Breast epithelium (tissue), 4 donors: ENCODE results near the gene COX5B. TPM values are rescaled to one million over a fixed set of nuclear protein-coding genes. Genes with fewer than 3 reads are reported as not detected.

Source experiments
- DNase-seq, 2 donors: peaks; one replicate each; pipeline ENCODE4 v3.0.0-alpha.2; 2019; ENCODE audit warnings: low spot score in 2 of 2
- H3K27ac ChIP-seq, 2 donors: fragments of 200-600 bp; sonication (generic) in 1 of 2; one replicate each; pipeline ENCODE4 v1.5.1; 2016 to 2019; ENCODE audit warnings: mild to moderate bottlenecking in 1 of 2
- H3K27me3 ChIP-seq, 2 donors: fragments of 200-600 bp; sonication (generic) in 1 of 2; one replicate each; pipeline versions ENCODE4 v1.5.1 to v1.6.0; 2017 to 2019; ENCODE audit warnings: control low read depth in 1 of 2, mild to moderate bottlenecking in 1 of 2
- H3K36me3 ChIP-seq: fragments of 200-600 bp; one replicate; pipeline ENCODE4 v1.5.1; 2019
- H3K4me1 ChIP-seq, 2 donors: fragments of 200-600 bp; sonication (generic); one replicate each; pipeline ENCODE4 v1.5.1; 2016 to 2019; ENCODE audit warnings: control low read depth in 1 of 2
- H3K4me3 ChIP-seq, 3 donors: fragments of 200-600 bp; sonication (generic); 1 replicate in 2 of 3; 2 replicates in 1 of 3; pipeline ENCODE4 v1.5.1; 2016 to 2019; ENCODE audit warnings: mild to moderate bottlenecking in 3 of 3, moderate library complexity in 2 of 3
- H3K9me3 ChIP-seq, 2 donors: fragments of 200-600 bp; sonication (generic) in 1 of 2; one replicate each; pipeline ENCODE4 v1.5.1; 2016 to 2019; ENCODE audit warnings: control low read depth in 1 of 2
- CTCF ChIP-seq, 3 donors: fragments of 450-650 bp; IDR thresholded peaks; one replicate each; pipeline ENCODE4 v1.5.1; 2016 to 2017; ENCODE audit warnings: antibody characterized with exemption in 3 of 3, mild to moderate bottlenecking in 3 of 3, moderate library complexity in 3 of 3
- POLR2A ChIP-seq: fragments of 450-650 bp; IDR thresholded peaks from one replicate; pipeline ENCODE4 v1.6.1; 2016; ENCODE audit warnings: antibody characterized with exemption, mild to moderate bottlenecking, moderate library complexity
- POLR2AphosphoS5 ChIP-seq, 3 donors: sonication (generic); formaldehyde crosslinking; IDR thresholded peaks; one replicate each; pipeline ENCODE4 v1.6.1; 2017; ENCODE audit warnings: antibody characterized with exemption in 3 of 3
- intact Hi-C: fragments of 100-400 bp; cut with DNase I; formaldehyde crosslinking; loops from one replicate; pipeline ENCODE4 v1.15.1; 2023; ENCODE audit warnings: low total_unique reads
- total RNA-seq, 3 donors: library from RNA; depleted of rRNA; stranded (reverse); fragments of >200 nt; gene quantifications; one replicate each; pipeline ENCODE4 v1.1.0, GENCODE V29; 2016

COX5B gene
- total RNA-seq, 3 donors from 2014 or later, result 352 to 396 (median 362) TPM

DNA sequence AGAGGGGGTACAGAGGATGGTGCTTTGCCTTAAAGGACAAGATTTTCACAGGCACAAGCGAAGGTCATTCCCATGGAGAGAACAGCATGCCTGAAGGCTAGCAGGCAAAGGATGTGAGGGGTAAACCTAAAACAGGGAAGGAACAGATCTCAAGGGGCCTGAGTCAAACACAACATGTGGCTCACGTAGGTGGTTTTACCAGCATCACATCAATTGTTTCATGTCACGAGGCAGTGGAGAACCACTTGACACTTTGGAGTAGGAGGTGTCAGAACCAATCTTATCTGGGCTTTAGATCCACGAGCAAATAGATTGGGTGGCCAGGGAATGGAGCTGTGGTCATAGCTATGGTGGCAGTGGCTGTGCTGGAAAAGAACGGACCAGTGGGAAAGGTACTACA, 8.4 kb downstream of the COX5B start:
- H3K36me3 ChIP-seq, result peaks cover 13% of the 10 kb centered on the region
- TF ChIP-seq CTCF (IDR thresholded peaks at IDR 0.05) (no peak), POLR2AphosphoS5 (IDR thresholded peaks at IDR 0.05) (no peak), POLR2A (no peak)
- intact Hi-C loops, result no loop called here
- H3K4me3 ChIP-seq, result no peak overlapping the region
- H3K9me3 ChIP-seq, result peaks cover 7 to 11% of the 10 kb centered on the region in 2 donors
- no peak overlapping the region for H3K27ac ChIP-seq
- H3K4me1 ChIP-seq, result no peaks in the 10 kb centered on the region
- H3K27me3 ChIP-seq, result no peaks in the 10 kb centered on the region
- DNase-seq, result no peak

DNA sequence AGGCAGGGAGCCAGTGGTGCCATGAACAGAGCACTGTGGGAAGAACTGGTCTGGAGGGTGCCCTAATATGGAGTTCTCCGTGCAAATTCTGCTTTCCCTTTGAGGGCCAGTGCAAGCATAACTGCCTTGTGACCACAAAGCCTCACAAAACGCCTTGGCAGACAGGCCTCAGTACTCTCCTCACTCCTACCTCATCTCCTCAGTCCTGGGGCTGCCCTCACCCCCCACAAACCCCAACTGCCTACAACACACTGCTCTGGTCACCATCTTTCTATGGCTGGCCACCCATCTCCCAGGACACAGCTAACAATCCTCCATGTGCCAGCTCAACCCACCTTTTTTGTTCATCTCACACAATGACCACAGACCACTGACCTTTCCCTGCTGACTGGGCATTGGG, 8.9 kb downstream of the COX5B start:
- intact Hi-C loops, result no loop called here
- Histone ChIP-seq H3K4me3 (no peak overlapping the region), H3K27me3 (no peaks in the 10 kb centered on the region), H3K36me3 (peaks cover 13% of the 10 kb centered on the region), H3K27ac (no peak overlapping the region), H3K4me1 (no peaks in the 10 kb centered on the region), H3K9me3 (peaks cover 7 to 11% of the 10 kb centered on the region in 2 donors)
- TF ChIP-seq CTCF (IDR thresholded peaks at IDR 0.05) (no peak), POLR2A (no peak), POLR2AphosphoS5 (IDR thresholded peaks at IDR 0.05) (no peak)
- no peak for DNase-seq

GRCh38 chr2:97656129-97656755, 10.4 kb downstream of the COX5B start:
- Histone ChIP-seq H3K36me3 (peaks cover 13% of the 10 kb centered on the region), H3K4me3 (no peak overlapping the region)
- TF ChIP-seq POLR2AphosphoS5 (IDR thresholded peaks at IDR 0.05) (no peak), POLR2A (no peak), CTCF (IDR thresholded peaks at IDR 0.05) (no peak)

GRCh38 chr2:97656905-97657587, 11.2 kb downstream of the COX5B start:
- DNase-seq, result no peak
- intact Hi-C loops, result no loop called here

More at GRCh38 chr2:97656129-97656755, 10.4 kb downstream of the COX5B start:
- Histone ChIP-seq H3K9me3 (peaks cover 7 to 11% of the 10 kb centered on the region in 2 donors), H3K4me1 (no peaks in the 10 kb centered on the region), H3K27ac (no peak overlapping the region), H3K27me3 (no peaks in the 10 kb centered on the region)
- intact Hi-C loops, result no loop called here
- DNase-seq, result no peak

More at GRCh38 chr2:97656905-97657587, 11.2 kb downstream of the COX5B start:
- TF ChIP-seq CTCF (IDR thresholded peaks at IDR 0.05) (no peak), POLR2A (no peak), POLR2AphosphoS5 (IDR thresholded peaks at IDR 0.05) (no peak)
- Histone ChIP-seq H3K27ac (no peak overlapping the region), H3K4me3 (no peak overlapping the region), H3K4me1 (peaks cover 0 to 7% of the 10 kb centered on the region in 2 donors), H3K36me3 (peaks cover 13% of the 10 kb centered on the region), H3K9me3 (peaks cover 7 to 11% of the 10 kb centered on the region in 2 donors), H3K27me3 (no peaks in the 10 kb centered on the region)
